SK-N-MC (cell line): Measurements from ENCODE around the gene DPP10.

ENCODE experiments used
- EZH2 ChIP-seq: fragments of 200-600 bp; sonication (generic); IDR thresholded peaks from one replicate; pipeline ENCODE4 v1.6.1; 2017; ENCODE audit warnings: antibody characterized with exemption
- FOXP2 ChIP-seq: optimal IDR thresholded peaks from 2 replicates; pipeline ENCODE3; 2011; ENCODE audit warnings: mild to moderate bottlenecking, moderate library complexity; ENCODE audit not compliant: insufficient read depth; ENCODE audit errors: extremely low read length, control extremely low read depth
- POLR2AphosphoS5 ChIP-seq: IDR thresholded peaks from 2 replicates; pipeline ENCODE4 v1.6.1; 2012; ENCODE audit warnings: mild to moderate bottlenecking, low read depth, low read length, borderline replicate concordance

DNA sequence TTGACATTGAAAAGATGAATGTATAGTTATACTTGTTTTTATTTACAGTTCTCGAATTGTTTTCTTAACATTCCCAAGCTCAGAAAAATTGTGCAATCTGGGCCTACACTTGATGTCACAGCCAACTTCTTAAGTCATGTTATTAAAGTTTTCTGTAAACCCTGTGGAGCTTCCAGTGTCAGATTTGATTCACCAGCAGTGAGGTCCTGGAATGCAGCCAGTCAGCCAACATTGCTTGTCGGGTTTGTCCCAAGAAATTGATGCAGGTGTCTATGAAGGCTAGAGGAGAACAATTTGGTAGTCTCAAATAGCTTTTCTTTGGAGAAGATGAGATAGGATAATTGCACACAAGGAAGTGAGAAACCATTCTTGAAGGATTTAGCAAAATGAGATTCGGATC lies 732.2 kb downstream of the DPP10 start:
- TF ChIP-seq POLR2AphosphoS5 (no peak), EZH2 (no peak), FOXP2 (no peak)
